ENCODE data around the gene FLT4. TPM values are rescaled to one million over a fixed set of nuclear protein-coding genes. Genes with fewer than 3 reads are reported as not detected.

The FLT4 gene
- total RNA-seq, 1 donor from 2014 or later = 21.8 TPM

- DNase-seq = peak; percentile 56
Observed at GRCh38 chr5:180590543-180591310, 58.7 kb downstream of the FLT4 start.

GRCh38 chr5:180589771-180590542 is 59.4 kb downstream of the FLT4 start:
- peak; percentile 10 for DNase-seq

- no peak for DNase-seq
Observed at GRCh38 chr5:180586870-180587269, 62.5 kb downstream of the FLT4 start.

- DNase-seq = no peak
Observed at GRCh38 chr5:180586204-180586603, 63.2 kb downstream of the FLT4 start.

GRCh38 chr5:180583738-180584137 is 65.7 kb downstream of the FLT4 start:
- DNase-seq = no peak

- DNase-seq = no peak
Observed at GRCh38 chr5:180580681-180581080, 68.7 kb downstream of the FLT4 start.

GRCh38 chr5:180575571-180575970 is 73.8 kb downstream of the FLT4 start:
- DNase-seq = no peak

GRCh38 chr5:180568914-180569313 is 80.5 kb downstream of the FLT4 start:
- no peak for DNase-seq

- no peak for DNase-seq
Observed at GRCh38 chr5:180563994-180564393, 85.4 kb downstream of the FLT4 start.

- DNase-seq = no peak
Observed at GRCh38 chr5:180558232-180558631, 91.2 kb downstream of the FLT4 start.

- DNase-seq = no peak
Observed at GRCh38 chr5:180557217-180557809, 92.1 kb downstream of the FLT4 start.

- no peak for DNase-seq
Observed at GRCh38 chr5:180555168-180555921, 94.1 kb downstream of the FLT4 start.

GRCh38 chr5:180553530-180553929 is 95.9 kb downstream of the FLT4 start:
- no peak for DNase-seq

Other genes with a start within 250 kb of the FLT4 start
- gene CNOT6, start 155.2 kb downstream of the FLT4 start, total RNA-seq = 24.2 TPM
- 16.5 TPM for gene SCGB3A1, start 58.1 kb downstream of the FLT4 start, total RNA-seq
- not detected for gene OR2Y1, start 90.5 kb upstream of the FLT4 start, total RNA-seq
- gene MGAT1, start 153.2 kb upstream of the FLT4 start, total RNA-seq = 88.0 TPM
- 38.4 TPM for gene ZFP62, start 211.7 kb upstream of the FLT4 start, total RNA-seq
- not detected for gene BTNL8, start 249.6 kb upstream of the FLT4 start, total RNA-seq